ENCODE results near the gene BPIFB3.

Gene BPIFB3

GRCh38 chr20:33053291-33054106 is at the start of gene BPIFB3:
Gene BPIFB3 (plus strand): TSS chr20:33053903. CDS start chr20:33055436, 1,533 bp downstream.
- ChIA-PET POLR2A (no interaction called here), CTCF (no interaction called here)
- H3K4me1 ChIP-seq (ENCODE audit: control insufficient read depth, insufficient read depth, low read length) = no peaks in the 10 kb centered on the region
- no peak within 1 kb of the TSS for H3K27ac ChIP-seq (ENCODE audit: extremely low read depth, low read depth, low read length)
- no peak within 1 kb of the TSS for H3K4me3 ChIP-seq (ENCODE audit: low read depth, low read length)
- no peaks in the 10 kb centered on the region for H3K36me3 ChIP-seq (ENCODE audit: control insufficient read depth in 2 of 2, insufficient read depth in 1 of 2, low read length in 2 of 2)
- no peaks in the 10 kb centered on the region for H3K9me3 ChIP-seq (ENCODE audit: control insufficient read depth, insufficient read depth, low read depth, low read length)
- no peak for TF ChIP-seq ZNF521 (tag by site-specific recombination; IDR thresholded peaks at IDR 0.05)
- peak; percentile 68 for TF ChIP-seq EGR2 (tag by site-specific recombination; IDR thresholded peaks at IDR 0.05; ENCODE audit: low read depth)
- TF ChIP-seq WT1 (tag by site-specific recombination; IDR thresholded peaks at IDR 0.05) = no peak
- no peak for TF ChIP-seq ZBTB44 (tag by site-specific recombination; IDR thresholded peaks at IDR 0.05)
- TF ChIP-seq ZFHX2 (tag by site-specific recombination; conservative IDR thresholded peaks at IDR 0.05) = peak; percentile 58
- TF ChIP-seq ZNF174 (tag by site-specific recombination; IDR thresholded peaks at IDR 0.05) = no peak

GRCh38 chr20:33004141-33004751 is 49.5 kb upstream of the BPIFB3 start, which contains the start of gene SUN5:
Gene SUN5 (minus strand): TSS chr20:33004433. CDS start chr20:33004340, 93 bp downstream.
- ChIA-PET POLR2A (no interaction called here), CTCF (interaction anchor here (0.7 to 1.5 kb wide), 4 partner anchors 12 to 212 kb away, joined by 3 to 5 read pairs (median 4); no protein-coding TSS in a partner anchor)
- Histone ChIP-seq H3K27ac (ENCODE audit: extremely low read depth, low read depth, low read length) (no peak within 1 kb of the TSS), H3K9me3 (ENCODE audit: control insufficient read depth, insufficient read depth, low read depth, low read length) (no peaks in the 10 kb centered on the region), H3K4me1 (ENCODE audit: control insufficient read depth, insufficient read depth, low read length) (no peaks in the 10 kb centered on the region), H3K4me3 (ENCODE audit: low read depth, low read length) (no peak within 1 kb of the TSS), H3K36me3 (ENCODE audit: control insufficient read depth in 2 of 2, insufficient read depth in 1 of 2, low read length in 2 of 2) (no peaks in the 10 kb centered on the region)
- TF ChIP-seq ZNF23 (tag by site-specific recombination; IDR thresholded peaks at IDR 0.05; ENCODE audit: borderline replicate concordance) (no peak), ZNF580 (tag by site-specific recombination; IDR thresholded peaks at IDR 0.05) (no peak), INSM2 (tag by site-specific recombination; IDR thresholded peaks at IDR 0.05) (no peak), ZNF792 (tag by site-specific recombination; IDR thresholded peaks at IDR 0.05) (no peak), ZFP69B (tag by site-specific recombination; IDR thresholded peaks at IDR 0.05) (no peak), ZNF664 (tag by site-specific recombination; IDR thresholded peaks at IDR 0.05) (no peak), ZNF768 (tag by site-specific recombination; IDR thresholded peaks at IDR 0.05) (no peak), SCRT2 (tag by site-specific recombination; IDR thresholded peaks at IDR 0.05) (no peak), ZNF138 (tag by site-specific recombination; IDR thresholded peaks at IDR 0.05; ENCODE audit: borderline replicate concordance) (no peak), ZNF155 (tag by site-specific recombination; IDR thresholded peaks at IDR 0.05) (no peak), ZNF777 (tag by site-specific recombination; IDR thresholded peaks at IDR 0.05; ENCODE audit: borderline replicate concordance) (no peak), ZNF354C (tag by site-specific recombination; IDR thresholded peaks at IDR 0.05; ENCODE audit: borderline replicate concordance, low read depth) (no peak), HOXD13 (CRISPR knock-in tag; IDR thresholded peaks at IDR 0.05; ENCODE audit: borderline replicate concordance) (no peak), TRIM28 (IDR thresholded peaks at IDR 0.05; ENCODE audit: borderline replicate concordance, low read length) (no peak), ZSCAN18 (tag by site-specific recombination; IDR thresholded peaks at IDR 0.05) (no peak)

All from HEK293 (cell line).